ENCODE measurements around the gene HES7.

DNA sequence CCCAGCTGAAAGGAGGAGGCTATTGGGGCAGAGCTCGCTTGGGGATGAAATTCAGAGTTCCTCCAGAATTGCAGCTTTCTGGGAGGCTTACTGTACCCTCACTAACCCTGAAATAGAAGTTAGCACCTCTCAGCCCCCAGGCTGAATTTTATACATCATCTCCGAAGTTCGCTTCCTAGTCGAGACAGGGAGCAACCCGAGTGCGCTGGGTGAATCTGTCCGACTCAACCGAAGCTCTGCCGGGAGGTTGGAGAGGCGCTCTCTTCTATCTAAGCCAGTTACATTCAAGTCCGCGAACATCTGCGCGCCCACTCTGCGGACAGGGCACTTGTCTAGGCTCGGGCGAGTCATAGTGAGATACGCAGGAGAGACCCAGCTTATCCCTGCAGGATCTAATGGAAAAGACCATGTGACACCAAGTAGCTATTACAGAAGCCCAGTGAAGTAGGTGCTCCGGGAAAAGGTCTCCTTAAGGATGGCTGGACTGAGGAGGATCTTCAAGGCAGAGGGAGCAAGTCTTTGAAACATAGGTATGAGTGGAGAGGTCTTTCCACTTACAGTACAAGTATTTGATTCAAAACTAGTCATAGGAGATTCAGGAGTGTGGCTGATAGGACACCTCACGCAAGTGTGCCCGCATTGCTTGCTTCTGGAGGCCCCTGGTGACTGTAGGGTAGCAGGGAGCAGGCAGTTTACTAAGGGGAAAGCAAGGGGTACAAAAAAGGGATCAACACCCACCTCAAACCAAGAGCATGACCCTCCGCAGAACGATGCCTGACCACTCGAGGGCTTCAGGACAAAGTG is 646 bp upstream of the HES7 start:
- TF ChIP-seq, protein P1, sequence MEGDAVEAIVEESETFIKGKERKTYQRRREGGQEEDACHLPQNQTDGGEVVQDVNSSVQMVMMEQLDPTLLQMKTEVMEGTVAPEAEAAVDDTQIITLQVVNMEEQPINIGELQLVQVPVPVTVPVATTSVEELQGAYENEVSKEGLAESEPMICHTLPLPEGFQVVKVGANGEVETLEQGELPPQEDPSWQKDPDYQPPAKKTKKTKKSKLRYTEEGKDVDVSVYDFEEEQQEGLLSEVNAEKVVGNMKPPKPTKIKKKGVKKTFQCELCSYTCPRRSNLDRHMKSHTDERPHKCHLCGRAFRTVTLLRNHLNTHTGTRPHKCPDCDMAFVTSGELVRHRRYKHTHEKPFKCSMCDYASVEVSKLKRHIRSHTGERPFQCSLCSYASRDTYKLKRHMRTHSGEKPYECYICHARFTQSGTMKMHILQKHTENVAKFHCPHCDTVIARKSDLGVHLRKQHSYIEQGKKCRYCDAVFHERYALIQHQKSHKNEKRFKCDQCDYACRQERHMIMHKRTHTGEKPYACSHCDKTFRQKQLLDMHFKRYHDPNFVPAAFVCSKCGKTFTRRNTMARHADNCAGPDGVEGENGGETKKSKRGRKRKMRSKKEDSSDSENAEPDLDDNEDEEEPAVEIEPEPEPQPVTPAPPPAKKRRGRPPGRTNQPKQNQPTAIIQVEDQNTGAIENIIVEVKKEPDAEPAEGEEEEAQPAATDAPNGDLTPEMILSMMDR (IDR thresholded peaks at IDR 0.05; ENCODE audit: low read length), result no peak
- no peak for TF ChIP-seq EZH2 (optimal IDR thresholded peaks at IDR 0.05; ENCODE audit: low read depth, low read length)

Data from MM.1S (cell line).